HCT116 (cell line): ENCODE data around the gene PPM1J. TPM values are rescaled to one million over a fixed set of nuclear protein-coding genes. Genes with fewer than 3 reads are reported as not detected.

Experiments
- ATAC-seq: fragments of 200-7000 bp; cut with Tn5 transposase; 2 replicates; pipeline ENCODE4 v1.9.1; 2020; ENCODE audit warnings: mild to moderate bottlenecking, moderate library complexity
- BruUV-seq: library from RNA; stranded (reverse); fragments of 400-500 nt; replicated peaks from 2 replicates; lab custom pipeline; 2021; lab: Mats Ljungman, UMichigan
- CTCF ChIA-PET: fragments of 300-600 bp; sonication (Branson Sonifier 250); formaldehyde crosslinking; loops from one replicate; lab custom pipeline; 2021; ENCODE audit warnings: antibody characterized with exemption; lab: Charles Lee
- POLR2A ChIA-PET: fragments of 300-600, 350-600 bp; sonication (Branson Sonifier 250); formaldehyde crosslinking; loops from one replicate; lab custom pipeline; 2021; ENCODE audit warnings: antibody characterized with exemption; lab: Charles Lee
- RAD21 ChIA-PET, 2 experiments: fragments of 300-600 bp; sonication (Branson Sonifier 250); formaldehyde crosslinking; loops; one replicate each; lab custom pipeline; 2023; ENCODE audit warnings: low total read pairs in 2 of 2; ENCODE audit not compliant: uncharacterized antibody in 2 of 2, unreplicated experiment in 2 of 2, low non-redundant PET in 1 of 2; lab: Charles Lee
- DNase-seq: peaks from one replicate; pipeline ENCODE4 v3.0.0-alpha.2; 2010; ENCODE audit warnings: low read depth, low spot score
- H2AFZ ChIP-seq: fragments of 200-600 bp; shearing (Covaris generic), sonication (generic); 2 replicates; pipeline ENCODE4 v1.6.1; 2017; ENCODE audit warnings: low read depth, mixed run types, mixed read lengths, antibody characterized with exemption, low read length; ENCODE audit not compliant: poor library complexity, severe bottlenecking
- H3K27ac ChIP-seq: 2 replicates; pipeline ENCODE4 v1.5.1; 2012; ENCODE audit warnings: low read depth, low read length
- H3K27me3 ChIP-seq: fragments of 200-600 bp; sonication (generic); 2 replicates; pipeline ENCODE4 v1.6.1; 2016; ENCODE audit warnings: mixed run types, low read length, mixed read lengths; ENCODE audit not compliant: insufficient read depth
- H3K36me3 ChIP-seq, 2 experiments: fragments of 200-500 bp in 1 of 2; fragments of 200-600 bp in 1 of 2; sonication (Bioruptor generic) in 1 of 2; sonication (generic) in 1 of 2; 2 replicates each; pipeline versions ENCODE4 v1.5.1 to v1.6.1; 2014 to 2016; ENCODE audit warnings: low read length in 2 of 2, inconsistent platforms in 1 of 2, mixed read lengths in 1 of 2, mixed run types in 1 of 2; ENCODE audit not compliant: insufficient read depth in 2 of 2, control insufficient read depth in 1 of 2
- H3K4me1 ChIP-seq, 2 experiments: fragments of 200-600 bp in 1 of 2; sonication (generic) in 1 of 2; 2 replicates each; pipeline versions ENCODE4 v1.5.1 to v1.6.1; 2012 to 2017; ENCODE audit warnings: low read length in 2 of 2, inconsistent platforms in 1 of 2, mild to moderate bottlenecking in 1 of 2, mixed read lengths in 1 of 2, mixed run types in 1 of 2, moderate library complexity in 1 of 2; ENCODE audit not compliant: insufficient read depth in 2 of 2, control insufficient read depth in 1 of 2
- H3K4me2 ChIP-seq: fragments of 200-600 bp; sonication (generic); 2 replicates; pipeline ENCODE4 v1.6.1; 2017; ENCODE audit warnings: mixed run types, low read length, mixed read lengths
- H3K4me3 ChIP-seq, 2 experiments: fragments of 200-600 bp in 1 of 2; sonication (generic) in 1 of 2; replicated peaks in 1 of 2; 2 replicates each; pipeline ENCODE4 v1.5.1; 2011 to 2016; ENCODE audit warnings: low read length in 2 of 2, control low read depth in 1 of 2, low read depth in 1 of 2, mild to moderate bottlenecking in 1 of 2, mixed read lengths in 1 of 2, mixed run types in 1 of 2
- H3K79me2 ChIP-seq: fragments of 200-600 bp; sonication (generic); 2 replicates; pipeline ENCODE4 v1.6.1; 2017; ENCODE audit warnings: mild to moderate bottlenecking, mixed run types, low read length, moderate library complexity, mixed read lengths; ENCODE audit not compliant: insufficient read depth
- H3K9ac ChIP-seq: fragments of 200-600 bp; sonication (generic); 2 replicates; pipeline ENCODE4 v1.6.1; 2016; ENCODE audit warnings: low read length, mixed read lengths
- H3K9me2 ChIP-seq: fragments of 200-600 bp; sonication (generic), shearing (Covaris generic); 2 replicates; pipeline ENCODE4 v1.6.1; 2017; ENCODE audit warnings: mixed run types, mild to moderate bottlenecking, moderate library complexity; ENCODE audit not compliant: insufficient read depth
- H3K9me3 ChIP-seq, 2 experiments: fragments of 200-500 bp in 1 of 2; fragments of 200-600 bp in 1 of 2; sonication (Bioruptor generic) in 1 of 2; sonication (generic) in 1 of 2; 2 replicates each; pipeline ENCODE4 v1.6.1; 2014 to 2017; ENCODE audit warnings: low read length in 2 of 2, mixed read lengths in 2 of 2, inconsistent platforms in 1 of 2, low read depth in 1 of 2, mild to moderate bottlenecking in 1 of 2, mixed run types in 1 of 2, moderate library complexity in 1 of 2; ENCODE audit not compliant: control insufficient read depth in 1 of 2, insufficient read depth in 1 of 2
- H4K20me1 ChIP-seq: fragments of 200-600 bp; sonication (generic), shearing (Covaris generic); 2 replicates; pipeline ENCODE4 v1.6.1; 2017; ENCODE audit warnings: mixed run types, mild to moderate bottlenecking, moderate library complexity; ENCODE audit not compliant: insufficient read depth
- CBX3 ChIP-seq: IDR thresholded peaks from 2 replicates; pipeline ENCODE4 v1.6.1; 2012; ENCODE audit warnings: low read depth
- CEBPB ChIP-seq: IDR thresholded peaks from 2 replicates; pipeline ENCODE4 v1.6.1; 2012; ENCODE audit warnings: low read depth
- EGR1 ChIP-seq: IDR thresholded peaks from 2 replicates; pipeline ENCODE4 v1.6.1; 2012; ENCODE audit warnings: low read depth
- ELF1 ChIP-seq: IDR thresholded peaks from 2 replicates; pipeline ENCODE4 v1.6.1; 2012; ENCODE audit warnings: low read depth, borderline replicate concordance
- EZH2 ChIP-seq: fragments of 200-600 bp; sonication (generic); IDR thresholded peaks from 2 replicates; pipeline ENCODE4 v1.6.1; 2017; ENCODE audit warnings: antibody characterized with exemption, mixed run types
- EZH2phosphoT487 ChIP-seq: fragments of 200-600 bp; IDR thresholded peaks from 2 replicates; pipeline ENCODE4 v1.6.1; 2018; ENCODE audit warnings: antibody characterized with exemption, borderline replicate concordance
- FOSL1 ChIP-seq: IDR thresholded peaks from 2 replicates; pipeline ENCODE4 v1.6.1; 2012; ENCODE audit warnings: low read depth
- JUND ChIP-seq: IDR thresholded peaks from 2 replicates; pipeline ENCODE4 v1.6.1; 2012
- POLR2A ChIP-seq: IDR thresholded peaks from 2 replicates; pipeline ENCODE4 v1.7.0; 2011; ENCODE audit warnings: borderline replicate concordance; ENCODE audit not compliant: insufficient read depth, insufficient read length; ENCODE audit errors: extremely low read depth
- POLR2AphosphoS5 ChIP-seq: IDR thresholded peaks from 2 replicates; pipeline ENCODE4 v1.6.1; 2011; ENCODE audit warnings: mild to moderate bottlenecking, low read depth, low read length, moderate library complexity
- SIN3A ChIP-seq: IDR thresholded peaks from 2 replicates; pipeline ENCODE4 v1.6.1; 2012; ENCODE audit warnings: low read depth
- SP1 ChIP-seq: IDR thresholded peaks from 2 replicates; pipeline ENCODE4 v1.6.1; 2012; ENCODE audit warnings: low read depth
- SRF ChIP-seq: IDR thresholded peaks from 2 replicates; pipeline ENCODE4 v1.6.1; 2012; ENCODE audit warnings: low read depth
- TCF7L2 ChIP-seq: IDR thresholded peaks from 2 replicates; pipeline ENCODE4 v1.7.0; 2011; ENCODE audit warnings: borderline replicate concordance, inconsistent platforms; ENCODE audit not compliant: insufficient read depth, insufficient read length; ENCODE audit errors: extremely low read depth
- ZFX ChIP-seq: fragments of 450-650 bp; IDR thresholded peaks from 2 replicates; pipeline ENCODE4 v1.6.1; 2017
- ZNF274 ChIP-seq: fragments of 200-500 bp; sonication (Bioruptor generic); IDR thresholded peaks from 2 replicates; pipeline ENCODE4 v1.6.1; 2014; ENCODE audit warnings: mild to moderate bottlenecking, low read depth, low read length, inconsistent platforms
- intact Hi-C: fragments of 100-400 bp; cut with micrococcal nuclease; formaldehyde crosslinking; loops from 2 replicates; pipeline ENCODE4 v1.10.0; 2022
- total RNA-seq: library from RNA; stranded (reverse); gene quantifications from one replicate; pipeline ENCODE4 v1.2.1, GENCODE V29; 2021; ENCODE audit not compliant: unreplicated experiment
- TF ChIP-seq, protein P1 (sequence below), 3 experiments: fragments of 200-600 bp in 1 of 3; sonication (generic) in 1 of 3; IDR thresholded peaks in 2 of 3; conservative IDR thresholded peaks in 1 of 3; 2 replicates each; pipeline ENCODE4 v1.5.1; 2012 to 2017; ENCODE audit warnings: low read depth in 2 of 3, low read length in 2 of 3, antibody characterized with exemption in 1 of 3, borderline replicate concordance in 1 of 3, control low read depth in 1 of 3, mild to moderate bottlenecking in 1 of 3, mixed read lengths in 1 of 3, mixed run types in 1 of 3, moderate library complexity in 1 of 3; ENCODE audit not compliant: insufficient read depth in 1 of 3
- TF ChIP-seq, protein P2 (sequence below): IDR thresholded peaks from 2 replicates; pipeline ENCODE4 v1.6.1; 2012
- TF ChIP-seq, protein P3 (sequence below): IDR thresholded peaks from 2 replicates; pipeline ENCODE4 v1.6.1; 2011; ENCODE audit warnings: mild to moderate bottlenecking, low read length, moderate library complexity; ENCODE audit not compliant: insufficient replicate concordance; ENCODE audit errors: extremely low read depth
- TF ChIP-seq, protein P4 (sequence below): IDR thresholded peaks from 2 replicates; pipeline ENCODE4 v1.6.1; 2012

The PPM1J gene
- total RNA-seq, 1 experiment from 2014 or later, result 7.5 TPM

DNA sequence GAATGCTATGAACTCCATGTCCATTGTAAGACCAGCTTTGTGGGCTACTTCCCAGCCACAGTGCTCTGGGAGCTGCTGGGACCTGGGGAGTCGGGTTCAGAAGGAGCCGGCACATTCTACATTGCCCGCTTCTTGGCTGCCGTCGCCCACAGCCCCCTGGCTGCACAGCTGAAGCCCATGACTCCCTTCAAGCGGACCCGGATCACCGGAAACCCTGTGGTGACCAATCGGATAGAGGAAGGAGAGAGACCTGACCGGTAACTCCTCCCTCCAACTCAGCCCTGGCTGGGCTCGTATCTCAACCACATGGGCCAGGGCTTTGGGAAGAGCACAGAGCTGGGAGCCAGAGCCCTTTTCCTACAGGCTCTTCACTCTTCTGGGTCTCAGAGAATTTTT lies 25.3 kb downstream of the PPM1J start (continued):
- TF ChIP-seq, protein P1, sequence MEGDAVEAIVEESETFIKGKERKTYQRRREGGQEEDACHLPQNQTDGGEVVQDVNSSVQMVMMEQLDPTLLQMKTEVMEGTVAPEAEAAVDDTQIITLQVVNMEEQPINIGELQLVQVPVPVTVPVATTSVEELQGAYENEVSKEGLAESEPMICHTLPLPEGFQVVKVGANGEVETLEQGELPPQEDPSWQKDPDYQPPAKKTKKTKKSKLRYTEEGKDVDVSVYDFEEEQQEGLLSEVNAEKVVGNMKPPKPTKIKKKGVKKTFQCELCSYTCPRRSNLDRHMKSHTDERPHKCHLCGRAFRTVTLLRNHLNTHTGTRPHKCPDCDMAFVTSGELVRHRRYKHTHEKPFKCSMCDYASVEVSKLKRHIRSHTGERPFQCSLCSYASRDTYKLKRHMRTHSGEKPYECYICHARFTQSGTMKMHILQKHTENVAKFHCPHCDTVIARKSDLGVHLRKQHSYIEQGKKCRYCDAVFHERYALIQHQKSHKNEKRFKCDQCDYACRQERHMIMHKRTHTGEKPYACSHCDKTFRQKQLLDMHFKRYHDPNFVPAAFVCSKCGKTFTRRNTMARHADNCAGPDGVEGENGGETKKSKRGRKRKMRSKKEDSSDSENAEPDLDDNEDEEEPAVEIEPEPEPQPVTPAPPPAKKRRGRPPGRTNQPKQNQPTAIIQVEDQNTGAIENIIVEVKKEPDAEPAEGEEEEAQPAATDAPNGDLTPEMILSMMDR (IDR thresholded peaks at IDR 0.05 in 2 of 3, conservative IDR thresholded peaks at IDR 0.05 in 1 of 3; ENCODE audit: borderline replicate concordance in 1 of 3, insufficient read depth in 1 of 3, low read depth in 2 of 3, low read length in 2 of 3), result no peak

DNA sequence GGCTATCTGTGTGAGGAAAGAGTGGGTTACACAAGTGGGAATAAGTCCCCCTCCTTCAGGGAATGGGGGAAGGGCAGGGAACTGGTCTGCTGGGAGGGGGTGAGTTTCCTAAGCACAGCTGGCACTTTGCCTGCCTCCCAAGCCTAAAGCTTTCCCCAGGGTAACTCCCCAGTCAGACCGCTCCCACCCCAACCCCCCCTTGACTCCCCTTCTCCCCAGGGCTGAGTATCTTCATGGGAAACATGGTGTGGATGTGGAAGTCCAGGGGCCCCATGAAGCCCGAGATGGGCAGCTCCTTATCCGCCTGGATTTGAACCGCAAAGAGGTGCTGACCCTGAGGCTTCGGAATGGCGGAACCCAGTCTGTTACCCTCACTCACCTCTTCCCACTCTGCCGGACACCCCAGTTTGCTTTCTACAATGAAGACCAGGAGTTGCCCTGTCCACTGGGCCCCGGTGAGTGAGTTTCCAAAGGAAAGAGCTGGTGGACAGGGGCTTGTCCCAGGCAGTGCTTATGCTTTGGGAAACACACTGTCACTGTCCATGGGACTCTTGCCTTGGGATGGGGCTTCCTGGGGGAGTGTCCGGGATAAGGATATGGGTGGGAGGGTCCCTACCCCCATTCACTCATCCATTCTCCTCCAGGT lies 25.8 kb downstream of the PPM1J start:
- no peak overlapping the region for H3K4me3 ChIP-seq
- 0 out of 2 replicates have a peak, but pooled peaks cover 9% of the 10 kb centered on the region for H3K79me2 ChIP-seq
- no peaks in the 10 kb centered on the region; a peak in 1 of 4 replicates for H3K4me1 ChIP-seq
- no peak overlapping the region for H3K27ac ChIP-seq
- ChIA-PET RAD21 (no interaction called here), CTCF (no interaction called here), POLR2A (no interaction called here)
- H4K20me1 ChIP-seq, result no peaks in the 10 kb centered on the region
- no peak for TF ChIP-seq ELF1
- no peak for TF ChIP-seq ZNF274
- TF ChIP-seq FOSL1, result no peak
- no peak for TF ChIP-seq ZFX
- TF ChIP-seq EZH2phosphoT487, result no peak
- no peak for TF ChIP-seq TCF7L2
- no peak for TF ChIP-seq POLR2A
- TF ChIP-seq, protein P2, sequence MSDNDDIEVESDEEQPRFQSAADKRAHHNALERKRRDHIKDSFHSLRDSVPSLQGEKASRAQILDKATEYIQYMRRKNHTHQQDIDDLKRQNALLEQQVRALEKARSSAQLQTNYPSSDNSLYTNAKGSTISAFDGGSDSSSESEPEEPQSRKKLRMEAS, result no peak
- TF ChIP-seq JUND, result no peak
- no peak for TF ChIP-seq CEBPB
- no peak for TF ChIP-seq SRF
- TF ChIP-seq CBX3, result no peak
- TF ChIP-seq SP1, result no peak
- TF ChIP-seq, protein P3, sequence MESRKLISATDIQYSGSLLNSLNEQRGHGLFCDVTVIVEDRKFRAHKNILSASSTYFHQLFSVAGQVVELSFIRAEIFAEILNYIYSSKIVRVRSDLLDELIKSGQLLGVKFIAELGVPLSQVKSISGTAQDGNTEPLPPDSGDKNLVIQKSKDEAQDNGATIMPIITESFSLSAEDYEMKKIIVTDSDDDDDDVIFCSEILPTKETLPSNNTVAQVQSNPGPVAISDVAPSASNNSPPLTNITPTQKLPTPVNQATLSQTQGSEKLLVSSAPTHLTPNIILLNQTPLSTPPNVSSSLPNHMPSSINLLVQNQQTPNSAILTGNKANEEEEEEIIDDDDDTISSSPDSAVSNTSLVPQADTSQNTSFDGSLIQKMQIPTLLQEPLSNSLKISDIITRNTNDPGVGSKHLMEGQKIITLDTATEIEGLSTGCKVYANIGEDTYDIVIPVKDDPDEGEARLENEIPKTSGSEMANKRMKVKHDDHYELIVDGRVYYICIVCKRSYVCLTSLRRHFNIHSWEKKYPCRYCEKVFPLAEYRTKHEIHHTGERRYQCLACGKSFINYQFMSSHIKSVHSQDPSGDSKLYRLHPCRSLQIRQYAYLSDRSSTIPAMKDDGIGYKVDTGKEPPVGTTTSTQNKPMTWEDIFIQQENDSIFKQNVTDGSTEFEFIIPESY, result no peak
- TF ChIP-seq POLR2AphosphoS5, result no peak
- no peak for TF ChIP-seq SIN3A
- TF ChIP-seq EZH2, result no peak
- no peak for TF ChIP-seq EGR1
- TF ChIP-seq, protein P1 (IDR thresholded peaks at IDR 0.05 in 2 of 3, conservative IDR thresholded peaks at IDR 0.05 in 1 of 3; ENCODE audit: borderline replicate concordance in 1 of 3, insufficient read depth in 1 of 3, low read depth in 2 of 3, low read length in 2 of 3), result no peak
- TF ChIP-seq, protein P4, sequence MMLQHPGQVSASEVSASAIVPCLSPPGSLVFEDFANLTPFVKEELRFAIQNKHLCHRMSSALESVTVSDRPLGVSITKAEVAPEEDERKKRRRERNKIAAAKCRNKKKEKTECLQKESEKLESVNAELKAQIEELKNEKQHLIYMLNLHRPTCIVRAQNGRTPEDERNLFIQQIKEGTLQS, result no peak
- no peak overlapping the region for H2AFZ ChIP-seq
- H3K9me2 ChIP-seq, result no peaks in the 10 kb centered on the region
- H3K27me3 ChIP-seq, result no peaks in the 10 kb centered on the region
- no peak overlapping the region for H3K4me2 ChIP-seq
- no peak overlapping the region for H3K9ac ChIP-seq
- BruUV-seq, result no TSS peak
- DNase-seq (no peak), ATAC-seq (no peak)
- peaks cover 8 to 21% of the 10 kb centered on the region in 2 experiments; a peak in 2 of 4 replicates for H3K36me3 ChIP-seq
- no peaks in the 10 kb centered on the region for H3K9me3 ChIP-seq
- intact Hi-C loops, result no loop called here
